GM12891 (cell line): ENCODE results near the gene PARM1.

ENCODE experiments used
- PAX5 ChIP-seq: IDR thresholded peaks from 2 replicates; pipeline ENCODE4 v1.6.1; 2011; ENCODE audit warnings: low read length, moderate library complexity, mild to moderate bottlenecking; ENCODE audit not compliant: insufficient read depth, severe bottlenecking
- POLR2A ChIP-seq: IDR thresholded peaks from 2 replicates; pipeline ENCODE4 v1.6.1; 2011; ENCODE audit warnings: low read depth, low read length, control low read depth
- POLR2AphosphoS5 ChIP-seq: IDR thresholded peaks from 2 replicates; pipeline ENCODE4 v1.6.1; 2011; ENCODE audit warnings: low read depth, low read length, control low read depth
- POU2F2 ChIP-seq: IDR thresholded peaks from 2 replicates; pipeline ENCODE4 v1.6.1; 2011; ENCODE audit warnings: low read depth, mild to moderate bottlenecking, control low read depth, low read length, moderate library complexity
- SPI1 ChIP-seq: IDR thresholded peaks from 2 replicates; pipeline ENCODE4 v1.6.1; 2011; ENCODE audit warnings: low read depth, low read length, control low read depth
- TAF1 ChIP-seq: IDR thresholded peaks from 2 replicates; pipeline ENCODE4 v1.6.1; 2011; ENCODE audit warnings: low read depth, low read length, control low read depth

GRCh38 chr4:74904509-74905065, 28.3 kb upstream of the PARM1 start:
- TF ChIP-seq POLR2A = no peak
- TF ChIP-seq POLR2AphosphoS5 = no peak
- no peak for TF ChIP-seq TAF1
- TF ChIP-seq PAX5 = no peak
- TF ChIP-seq SPI1 = no peak
- TF ChIP-seq POU2F2 = no peak
